Activated naive CD4-positive, alpha-beta T cell treated with anti-CD3 and anti-CD28 coated beads, Interleukin-2, amount 10 ng/mL, durations not matched to agents 5 hours and 36 hours (primary cell): ENCODE results near the gene AGO4. TPM values are rescaled to one million over a fixed set of nuclear protein-coding genes. Genes with fewer than 3 reads are reported as not detected.

Source experiments
- total RNA-seq, 2 experiments: library from RNA; stranded (reverse); gene quantifications; one replicate each; pipeline ENCODE4 v1.2.3, GENCODE V29; 2021

AGO4 gene
- 10 to 100 TPM; 10.6 to 11.7 TPM for total RNA-seq

GRCh38 chr1:35807614-35808449 is at the start of gene AGO4:
Gene AGO4 (plus strand): TSS chr1:35808016. CDS start chr1:35808417, 401 bp downstream.

DNA sequence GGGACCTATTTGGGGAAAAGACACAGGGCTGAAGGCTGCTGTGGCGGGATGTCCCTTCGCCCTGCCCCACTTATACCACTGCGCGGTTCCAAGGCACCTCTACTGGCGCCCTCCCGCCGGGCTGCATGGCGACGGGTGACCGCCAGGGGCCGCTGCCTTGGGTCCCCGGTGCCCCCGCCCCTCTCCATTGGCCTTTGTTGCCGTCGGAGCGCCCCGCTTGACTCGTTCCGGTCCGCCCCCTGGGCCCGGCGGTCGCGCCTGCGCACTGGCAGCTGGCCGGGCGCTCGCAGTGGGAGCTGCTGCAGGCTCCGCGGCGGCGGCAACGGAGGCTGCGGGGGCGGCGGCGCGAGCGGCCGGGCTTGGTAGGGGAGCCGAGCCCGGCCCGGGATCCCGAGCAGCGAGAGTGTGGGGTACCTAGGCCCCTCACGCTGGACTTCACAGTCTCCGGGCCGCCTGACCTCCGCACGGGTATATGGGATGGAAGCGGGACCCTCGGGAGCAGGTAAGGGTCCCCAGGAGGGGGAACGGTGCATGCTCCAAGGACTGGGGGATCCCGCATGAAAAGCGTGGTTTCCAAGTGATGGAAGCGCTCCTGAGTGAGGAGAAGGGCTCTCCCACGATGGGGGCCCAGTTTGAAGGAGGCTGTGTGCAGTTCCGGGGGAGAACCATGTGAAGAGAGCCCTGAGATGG is 75.3 kb downstream of the AGO4 start, which contains the start of gene AGO1:
TSS of gene AGO1 (plus strand) at position 265 of the 690 bp plus-strand sequence. CDS start at position 478, 213 bp downstream.

Other genes with a start within 250 kb of the AGO4 start
- gene TFAP2E, start 234.7 kb upstream of the AGO4 start, total RNA-seq, result under 1 TPM; 0.58 to 0.70 TPM
- gene PSMB2, start 166.5 kb upstream of the AGO4 start, total RNA-seq, result 10 to 100 TPM; 51.1 to 55.1 TPM
- 10 to 100 TPM; 11.4 to 11.6 TPM for gene C1orf216, start 89.1 kb upstream of the AGO4 start, total RNA-seq
- gene CLSPN, start 38.0 kb upstream of the AGO4 start, total RNA-seq, result 10 to 100 TPM; 40.4 to 43.1 TPM
- 10 to 100 TPM; 17.9 to 19.2 TPM for gene AGO1, start 75.2 kb downstream of the AGO4 start, total RNA-seq
- 10 to 100 TPM; 22.2 to 23.0 TPM for gene AGO3, start 123.1 kb downstream of the AGO4 start, total RNA-seq